DOHH2 (cell line): Measurements from ENCODE around the gene HMGCS1.

Experiments
- H3F3A ChIP-seq: fragments of 200-600 bp; sonication (generic), shearing (Covaris generic); 2 replicates; pipeline ENCODE4 v1.6.0; 2016; ENCODE audit warnings: antibody characterized with exemption, mild to moderate bottlenecking; ENCODE audit not compliant: control insufficient read depth, insufficient read depth
- H3K27ac ChIP-seq: fragments of 200-600 bp; sonication (generic); 2 replicates; pipeline ENCODE4 v1.5.1; 2014; ENCODE audit warnings: low read depth, mild to moderate bottlenecking, low read length, moderate library complexity
- H3K27me3 ChIP-seq: fragments of 200-600 bp; sonication (generic); 2 replicates; pipeline ENCODE4 v1.6.1; 2014; ENCODE audit warnings: mild to moderate bottlenecking, low read length, mixed read lengths; ENCODE audit not compliant: control insufficient read depth
- H3K36me3 ChIP-seq: fragments of 200-600 bp; sonication (generic); 2 replicates; pipeline ENCODE4 v1.6.1; 2014; ENCODE audit warnings: mild to moderate bottlenecking, low read length, moderate library complexity, mixed read lengths; ENCODE audit not compliant: control insufficient read depth
- H3K4me1 ChIP-seq: fragments of 200-600 bp; sonication (generic); 2 replicates; pipeline ENCODE4 v1.6.1; 2014; ENCODE audit warnings: mild to moderate bottlenecking, low read length, mixed read lengths; ENCODE audit not compliant: control insufficient read depth
- H3K4me2 ChIP-seq: fragments of 200-600 bp; sonication (generic); 2 replicates; pipeline ENCODE4 v1.6.0; 2014; ENCODE audit warnings: mild to moderate bottlenecking, low read length, moderate library complexity
- H3K4me3 ChIP-seq: fragments of 200-600 bp; sonication (generic); 2 replicates; pipeline ENCODE4 v1.5.1; 2014; ENCODE audit warnings: mild to moderate bottlenecking, low read length, mixed read lengths
- H3K79me2 ChIP-seq: fragments of 200-600 bp; sonication (generic); 2 replicates; pipeline ENCODE4 v1.6.1; 2014; ENCODE audit warnings: mild to moderate bottlenecking, low read length, mixed read lengths; ENCODE audit not compliant: control insufficient read depth
- H3K9me2 ChIP-seq: fragments of 200-600 bp; sonication (generic); replicated peaks from 2 replicates; pipeline ENCODE4 v1.6.1; 2014; ENCODE audit warnings: mild to moderate bottlenecking, low read length, mixed read lengths; ENCODE audit not compliant: control insufficient read depth
- H3K9me3 ChIP-seq: fragments of 200-600 bp; sonication (generic); 2 replicates; pipeline ENCODE4 v1.6.1; 2014; ENCODE audit warnings: antibody characterized with exemption, low read length, mixed read lengths; ENCODE audit not compliant: control insufficient read depth, insufficient read depth
- H4K20me1 ChIP-seq: fragments of 200-600 bp; sonication (generic); 2 replicates; pipeline ENCODE4 v1.6.0; 2014; ENCODE audit warnings: low read depth, mild to moderate bottlenecking, antibody characterized with exemption, low read length, moderate library complexity; ENCODE audit not compliant: control insufficient read depth, insufficient read depth
- EZH2phosphoT487 ChIP-seq: fragments of 200-600 bp; sonication (generic); IDR thresholded peaks from 2 replicates; pipeline ENCODE4 v1.6.1; 2017; ENCODE audit warnings: borderline replicate concordance, mild to moderate bottlenecking, antibody characterized with exemption, low read length, moderate library complexity, mixed read lengths
- TF ChIP-seq, protein P1 (sequence below): fragments of 200-600 bp; sonication (generic); IDR thresholded peaks from one replicate; pipeline ENCODE4 v1.5.1; 2014; ENCODE audit warnings: antibody characterized with exemption, mild to moderate bottlenecking, low read depth, low read length; ENCODE audit not compliant: poor library complexity, severe bottlenecking

Gene HMGCS1

DNA sequence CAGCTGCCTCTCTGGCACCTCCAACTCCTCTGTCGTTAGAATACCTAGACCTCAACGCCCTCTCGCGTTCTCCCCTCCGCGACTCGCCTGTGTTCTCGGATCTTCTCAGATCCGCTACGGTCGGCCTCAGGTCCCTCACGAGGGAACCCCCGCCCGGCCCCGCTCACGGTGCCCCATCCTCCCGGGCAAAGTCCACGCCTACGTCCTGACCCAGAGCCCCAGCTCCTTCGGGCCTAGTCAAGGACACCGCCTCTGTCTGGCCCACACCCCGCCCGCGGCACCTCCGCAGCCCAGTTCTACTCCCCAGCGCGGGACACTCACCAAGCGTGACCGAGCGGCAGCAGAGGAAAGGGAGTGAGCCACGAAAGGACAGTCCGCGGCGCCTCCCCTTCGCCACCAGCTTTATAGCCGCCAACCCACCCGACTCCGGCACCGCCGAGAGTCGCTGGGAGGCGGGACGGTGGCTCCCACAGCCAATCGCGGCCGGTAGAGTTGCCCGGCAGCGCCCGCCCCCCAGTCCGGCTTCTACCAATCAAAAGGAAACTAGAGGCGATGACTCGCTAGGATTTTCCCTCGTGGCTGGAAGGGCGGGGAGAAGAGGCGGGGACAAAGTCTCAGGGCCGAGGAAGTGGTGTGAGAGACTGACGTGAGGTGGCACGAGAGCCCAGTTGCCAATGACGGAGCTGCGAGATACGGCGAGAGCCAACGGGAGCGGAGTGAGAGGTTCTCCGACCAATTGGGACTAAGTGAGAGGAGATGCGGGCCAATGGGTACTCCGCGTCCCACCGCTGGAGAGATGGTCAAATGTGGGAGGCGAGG, at the start of gene HMGCS1:
Gene HMGCS1, minus strand, starts transcription at position 378 of the 819 bp plus-strand sequence. CDS start 14,447 bp downstream, outside the sequence.
- peaks cover 57% of the 10 kb centered on the region for H3K4me1 ChIP-seq
- H3K79me2 ChIP-seq, result peaks cover 55% of the 10 kb centered on the region
- H4K20me1 ChIP-seq, result peaks cover 39% of the 10 kb centered on the region

DNA sequence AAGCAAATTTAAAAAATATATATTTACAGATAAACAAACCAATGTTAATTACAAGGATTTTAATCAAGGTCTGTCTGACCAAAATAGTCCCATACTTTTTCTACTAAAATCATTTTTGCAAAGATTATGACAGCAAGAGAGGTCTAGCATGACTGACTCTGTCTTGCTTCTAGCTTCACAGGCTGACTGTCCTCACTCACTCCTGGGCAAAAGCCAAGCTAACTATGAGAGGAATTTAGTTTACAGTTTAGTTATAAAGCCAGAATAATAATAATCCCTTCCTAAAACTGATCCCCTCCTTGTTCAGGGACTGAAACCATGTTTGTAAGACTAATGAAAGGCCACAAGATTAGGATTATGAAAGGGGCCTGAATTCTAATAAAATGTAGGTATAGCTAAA, 45.5 kb upstream of the HMGCS1 start:
- H4K20me1 ChIP-seq, result no peaks in the 10 kb centered on the region
- no peaks in the 10 kb centered on the region for H3F3A ChIP-seq
- peaks cover 3% of the 10 kb centered on the region; the same call in 1 of the 2 replicates for H3K9me3 ChIP-seq
- TF ChIP-seq EZH2phosphoT487, result no peak
- TF ChIP-seq, protein P1, sequence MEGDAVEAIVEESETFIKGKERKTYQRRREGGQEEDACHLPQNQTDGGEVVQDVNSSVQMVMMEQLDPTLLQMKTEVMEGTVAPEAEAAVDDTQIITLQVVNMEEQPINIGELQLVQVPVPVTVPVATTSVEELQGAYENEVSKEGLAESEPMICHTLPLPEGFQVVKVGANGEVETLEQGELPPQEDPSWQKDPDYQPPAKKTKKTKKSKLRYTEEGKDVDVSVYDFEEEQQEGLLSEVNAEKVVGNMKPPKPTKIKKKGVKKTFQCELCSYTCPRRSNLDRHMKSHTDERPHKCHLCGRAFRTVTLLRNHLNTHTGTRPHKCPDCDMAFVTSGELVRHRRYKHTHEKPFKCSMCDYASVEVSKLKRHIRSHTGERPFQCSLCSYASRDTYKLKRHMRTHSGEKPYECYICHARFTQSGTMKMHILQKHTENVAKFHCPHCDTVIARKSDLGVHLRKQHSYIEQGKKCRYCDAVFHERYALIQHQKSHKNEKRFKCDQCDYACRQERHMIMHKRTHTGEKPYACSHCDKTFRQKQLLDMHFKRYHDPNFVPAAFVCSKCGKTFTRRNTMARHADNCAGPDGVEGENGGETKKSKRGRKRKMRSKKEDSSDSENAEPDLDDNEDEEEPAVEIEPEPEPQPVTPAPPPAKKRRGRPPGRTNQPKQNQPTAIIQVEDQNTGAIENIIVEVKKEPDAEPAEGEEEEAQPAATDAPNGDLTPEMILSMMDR, result no peak
- H3K36me3 ChIP-seq, result no peaks in the 10 kb centered on the region
- peaks cover 4% of the 10 kb centered on the region; the same call in 1 of the 2 replicates for H3K27me3 ChIP-seq
- no peaks in the 10 kb centered on the region for H3K4me1 ChIP-seq
- no peak overlapping the region for H3K4me3 ChIP-seq
- no peaks in the 10 kb centered on the region for H3K79me2 ChIP-seq
- H3K9me2 ChIP-seq, result no peaks in the 10 kb centered on the region
- no peak overlapping the region for H3K27ac ChIP-seq
- no peak overlapping the region for H3K4me2 ChIP-seq

More for the DNA sequence above, at the start of gene HMGCS1:
- no peaks in the 10 kb centered on the region for H3K9me2 ChIP-seq
- H3K9me3 ChIP-seq, result peaks cover 8% of the 10 kb centered on the region; the same call in 1 of the 2 replicates
- no peaks in the 10 kb centered on the region for H3K27me3 ChIP-seq
- H3K4me2 ChIP-seq, result peak within 1 kb of the TSS; percentile 95
- peak within 1 kb of the TSS; percentile 96 for H3K27ac ChIP-seq
- TF ChIP-seq, protein P1, result peak; percentile 36
- TF ChIP-seq EZH2phosphoT487, result no peak
- peaks cover 16% of the 10 kb centered on the region for H3F3A ChIP-seq
- H3K36me3 ChIP-seq, result peaks cover 56% of the 10 kb centered on the region
- H3K4me3 ChIP-seq, result peak within 1 kb of the TSS; percentile 82

DNA sequence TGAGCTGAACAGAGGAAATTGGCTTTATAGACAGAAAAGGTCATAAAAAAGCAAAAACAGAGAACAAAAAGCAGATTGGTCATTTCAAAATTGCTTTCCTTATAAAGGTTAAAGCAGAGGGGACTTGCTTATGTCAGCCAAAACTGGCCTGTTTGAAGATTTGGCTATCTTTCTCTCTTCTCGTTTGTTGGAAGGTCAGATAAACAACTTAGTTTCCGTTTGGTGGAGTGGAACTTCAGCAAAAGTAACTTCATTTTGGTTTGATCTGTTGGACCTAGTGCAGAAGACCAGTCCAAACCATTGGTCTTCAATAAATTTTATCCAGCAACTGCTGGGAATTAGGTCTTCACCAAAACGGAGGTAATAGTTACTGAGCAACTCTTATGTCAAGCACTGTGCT, 45.1 kb upstream of the HMGCS1 start:
- peaks cover 3% of the 10 kb centered on the region; the same call in 1 of the 2 replicates for H3K9me3 ChIP-seq
- no peaks in the 10 kb centered on the region for H3K9me2 ChIP-seq
- TF ChIP-seq, protein P1, result no peak
- no peak for TF ChIP-seq EZH2phosphoT487
- no peaks in the 10 kb centered on the region for H3F3A ChIP-seq
- H4K20me1 ChIP-seq, result no peaks in the 10 kb centered on the region
- H3K27ac ChIP-seq, result no peak overlapping the region
- H3K27me3 ChIP-seq, result peaks cover under 1% of the 10 kb centered on the region; the same call in 1 of the 2 replicates
- H3K4me1 ChIP-seq, result no peaks in the 10 kb centered on the region
- no peak overlapping the region for H3K4me3 ChIP-seq
- H3K36me3 ChIP-seq, result no peaks in the 10 kb centered on the region
- H3K79me2 ChIP-seq, result no peaks in the 10 kb centered on the region
- H3K4me2 ChIP-seq, result no peak overlapping the region
